GM18907 (cell line): ENCODE data around the gene ZNF19.

Source experiments
- ATAC-seq: cut with Tn5 transposase; IDR thresholded peaks from one replicate; pipeline ENCODE4 v1.9.1; 2021; ENCODE audit warnings: mild to moderate bottlenecking, moderate library complexity; ENCODE audit not compliant: unreplicated experiment

ZNF19 gene

GRCh38 chr16:71443714-71444113 is 45.4 kb downstream of the ZNF19 start:
- no peak for ATAC-seq

- ATAC-seq = no peak
Observed at GRCh38 chr16:71442051-71442440, 47.1 kb downstream of the ZNF19 start, which contains the start of gene TLE7. Gene TLE7, minus strand, starts transcription at chr16:71442054. Its CDS starts 8,730 bp downstream, at chr16:71433324.

- ATAC-seq = no peak
Observed at GRCh38 chr16:71441348-71442050, 47.6 kb downstream of the ZNF19 start.

GRCh38 chr16:71440669-71441347 is 48.3 kb downstream of the ZNF19 start:
- no peak for ATAC-seq

GRCh38 chr16:71439523-71439922 is 49.6 kb downstream of the ZNF19 start:
- ATAC-seq = no peak

GRCh38 chr16:71436473-71436872 is 52.7 kb downstream of the ZNF19 start:
- ATAC-seq = no peak

- ATAC-seq = no peak
Observed at GRCh38 chr16:71432906-71433305, 56.2 kb downstream of the ZNF19 start.

GRCh38 chr16:71431991-71432390 is 57.1 kb downstream of the ZNF19 start:
- ATAC-seq = no peak

GRCh38 chr16:71431176-71431575 is 57.9 kb downstream of the ZNF19 start:
- ATAC-seq = no peak

GRCh38 chr16:71430744-71431143 is 58.4 kb downstream of the ZNF19 start:
- no peak for ATAC-seq

GRCh38 chr16:71429581-71429980 is 59.5 kb downstream of the ZNF19 start:
- no peak for ATAC-seq

GRCh38 chr16:71428883-71429282 is 60.2 kb downstream of the ZNF19 start:
- no peak for ATAC-seq

GRCh38 chr16:71428385-71428784 is 60.7 kb downstream of the ZNF19 start:
- no peak for ATAC-seq

GRCh38 chr16:71426880-71427615 is 62.1 kb downstream of the ZNF19 start:
- ATAC-seq = no peak

- peak; percentile 50 for ATAC-seq
Observed at GRCh38 chr16:71426069-71426879, 62.9 kb downstream of the ZNF19 start.

- ATAC-seq = no peak
Observed at GRCh38 chr16:71425746-71426068, 63.4 kb downstream of the ZNF19 start.

GRCh38 chr16:71424626-71425025 is 64.5 kb downstream of the ZNF19 start:
- ATAC-seq = no peak

- ATAC-seq = no peak
Observed at GRCh38 chr16:71423865-71424264, 65.3 kb downstream of the ZNF19 start.
